ENCODE data around the gene MIS18A.

DNA sequence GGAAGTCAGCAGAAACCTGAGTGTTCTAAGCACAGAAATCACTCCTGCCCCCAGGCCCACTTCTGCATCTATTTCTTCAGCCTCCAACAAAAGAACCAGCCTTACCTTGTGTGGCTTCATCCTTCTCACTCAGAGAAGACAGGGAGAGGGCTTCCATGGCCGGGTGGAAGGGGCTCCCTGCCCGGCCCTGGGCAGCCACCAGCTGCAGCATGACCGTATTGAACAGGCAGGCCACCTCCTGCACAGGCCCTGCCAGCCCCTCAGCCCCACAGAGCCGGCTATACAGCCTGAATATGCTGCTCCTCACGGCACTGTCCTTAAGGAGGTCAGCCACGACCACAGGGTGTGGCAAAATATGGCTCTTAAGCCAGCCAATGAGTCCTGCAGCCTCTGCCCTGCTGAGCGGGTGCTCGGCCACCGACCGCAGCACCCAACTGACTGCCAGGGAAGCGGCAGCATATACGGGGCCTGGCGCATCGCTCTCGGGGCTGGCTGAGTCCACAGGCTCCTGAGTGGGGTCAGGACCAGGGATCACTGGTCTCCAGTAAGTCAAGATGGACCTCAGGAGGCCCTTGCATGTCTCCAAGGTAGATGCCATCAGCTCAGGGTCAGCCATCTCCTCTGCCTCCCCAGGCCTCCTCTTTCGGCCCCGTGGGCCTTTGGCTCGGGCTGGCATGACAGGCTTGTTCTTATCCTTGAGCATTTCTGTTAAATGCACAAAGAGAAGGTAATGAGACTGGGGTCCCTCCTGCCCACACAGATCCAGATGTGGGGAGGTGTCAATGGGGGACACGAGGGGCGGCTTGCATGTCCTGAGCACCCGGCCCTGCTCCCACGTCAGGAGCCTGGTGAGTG is 37.7 kb upstream of the MIS18A start:
- TF ChIP-seq, protein P1, sequence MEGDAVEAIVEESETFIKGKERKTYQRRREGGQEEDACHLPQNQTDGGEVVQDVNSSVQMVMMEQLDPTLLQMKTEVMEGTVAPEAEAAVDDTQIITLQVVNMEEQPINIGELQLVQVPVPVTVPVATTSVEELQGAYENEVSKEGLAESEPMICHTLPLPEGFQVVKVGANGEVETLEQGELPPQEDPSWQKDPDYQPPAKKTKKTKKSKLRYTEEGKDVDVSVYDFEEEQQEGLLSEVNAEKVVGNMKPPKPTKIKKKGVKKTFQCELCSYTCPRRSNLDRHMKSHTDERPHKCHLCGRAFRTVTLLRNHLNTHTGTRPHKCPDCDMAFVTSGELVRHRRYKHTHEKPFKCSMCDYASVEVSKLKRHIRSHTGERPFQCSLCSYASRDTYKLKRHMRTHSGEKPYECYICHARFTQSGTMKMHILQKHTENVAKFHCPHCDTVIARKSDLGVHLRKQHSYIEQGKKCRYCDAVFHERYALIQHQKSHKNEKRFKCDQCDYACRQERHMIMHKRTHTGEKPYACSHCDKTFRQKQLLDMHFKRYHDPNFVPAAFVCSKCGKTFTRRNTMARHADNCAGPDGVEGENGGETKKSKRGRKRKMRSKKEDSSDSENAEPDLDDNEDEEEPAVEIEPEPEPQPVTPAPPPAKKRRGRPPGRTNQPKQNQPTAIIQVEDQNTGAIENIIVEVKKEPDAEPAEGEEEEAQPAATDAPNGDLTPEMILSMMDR (IDR thresholded peaks at IDR 0.05; ENCODE audit: poor library complexity, severe bottlenecking) = no peak
- no peak for TF ChIP-seq RAD21 (conservative IDR thresholded peaks at IDR 0.05)
- no peak for TF ChIP-seq EP300 (conservative IDR thresholded peaks at IDR 0.05; ENCODE audit: poor library complexity, severe bottlenecking)
- no peak for TF ChIP-seq EZH2 (IDR thresholded peaks at IDR 0.05; ENCODE audit: borderline replicate concordance, insufficient read depth, low read length, poor library complexity, severe bottlenecking)
- TF ChIP-seq SMC3 (conservative IDR thresholded peaks at IDR 0.05; ENCODE audit: poor library complexity) = no peak
- no peak for TF ChIP-seq TAF1 (IDR thresholded peaks at IDR 0.05; ENCODE audit: low read depth)
- no peak for TF ChIP-seq POLR2AphosphoS5 (IDR thresholded peaks at IDR 0.05)
- TF ChIP-seq, protein P2, sequence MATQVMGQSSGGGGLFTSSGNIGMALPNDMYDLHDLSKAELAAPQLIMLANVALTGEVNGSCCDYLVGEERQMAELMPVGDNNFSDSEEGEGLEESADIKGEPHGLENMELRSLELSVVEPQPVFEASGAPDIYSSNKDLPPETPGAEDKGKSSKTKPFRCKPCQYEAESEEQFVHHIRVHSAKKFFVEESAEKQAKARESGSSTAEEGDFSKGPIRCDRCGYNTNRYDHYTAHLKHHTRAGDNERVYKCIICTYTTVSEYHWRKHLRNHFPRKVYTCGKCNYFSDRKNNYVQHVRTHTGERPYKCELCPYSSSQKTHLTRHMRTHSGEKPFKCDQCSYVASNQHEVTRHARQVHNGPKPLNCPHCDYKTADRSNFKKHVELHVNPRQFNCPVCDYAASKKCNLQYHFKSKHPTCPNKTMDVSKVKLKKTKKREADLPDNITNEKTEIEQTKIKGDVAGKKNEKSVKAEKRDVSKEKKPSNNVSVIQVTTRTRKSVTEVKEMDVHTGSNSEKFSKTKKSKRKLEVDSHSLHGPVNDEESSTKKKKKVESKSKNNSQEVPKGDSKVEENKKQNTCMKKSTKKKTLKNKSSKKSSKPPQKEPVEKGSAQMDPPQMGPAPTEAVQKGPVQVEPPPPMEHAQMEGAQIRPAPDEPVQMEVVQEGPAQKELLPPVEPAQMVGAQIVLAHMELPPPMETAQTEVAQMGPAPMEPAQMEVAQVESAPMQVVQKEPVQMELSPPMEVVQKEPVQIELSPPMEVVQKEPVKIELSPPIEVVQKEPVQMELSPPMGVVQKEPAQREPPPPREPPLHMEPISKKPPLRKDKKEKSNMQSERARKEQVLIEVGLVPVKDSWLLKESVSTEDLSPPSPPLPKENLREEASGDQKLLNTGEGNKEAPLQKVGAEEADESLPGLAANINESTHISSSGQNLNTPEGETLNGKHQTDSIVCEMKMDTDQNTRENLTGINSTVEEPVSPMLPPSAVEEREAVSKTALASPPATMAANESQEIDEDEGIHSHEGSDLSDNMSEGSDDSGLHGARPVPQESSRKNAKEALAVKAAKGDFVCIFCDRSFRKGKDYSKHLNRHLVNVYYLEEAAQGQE (IDR thresholded peaks at IDR 0.05; ENCODE audit: borderline replicate concordance) = no peak
- no peak for TF ChIP-seq MXI1 (conservative IDR thresholded peaks at IDR 0.05; ENCODE audit: poor library complexity, severe bottlenecking)

All from neural cell (in vitro differentiated cells).